NCI-H345 treated with DMSO at 0.1 percent for 48 hours (cell line): ENCODE data around the gene ZNF595.
"Not testable (repeated sequence)": the region's sequence is repeated elsewhere in the genome, so short reads cannot be mapped to it uniquely, and the experiment has no call there.

ENCODE experiments used
- DNase-seq: peaks from one replicate; lab custom pipeline; 2025; ENCODE audit not compliant: unreplicated experiment; lab: John Stamatoyannopoulos, UW

The ZNF595 gene

DNA sequence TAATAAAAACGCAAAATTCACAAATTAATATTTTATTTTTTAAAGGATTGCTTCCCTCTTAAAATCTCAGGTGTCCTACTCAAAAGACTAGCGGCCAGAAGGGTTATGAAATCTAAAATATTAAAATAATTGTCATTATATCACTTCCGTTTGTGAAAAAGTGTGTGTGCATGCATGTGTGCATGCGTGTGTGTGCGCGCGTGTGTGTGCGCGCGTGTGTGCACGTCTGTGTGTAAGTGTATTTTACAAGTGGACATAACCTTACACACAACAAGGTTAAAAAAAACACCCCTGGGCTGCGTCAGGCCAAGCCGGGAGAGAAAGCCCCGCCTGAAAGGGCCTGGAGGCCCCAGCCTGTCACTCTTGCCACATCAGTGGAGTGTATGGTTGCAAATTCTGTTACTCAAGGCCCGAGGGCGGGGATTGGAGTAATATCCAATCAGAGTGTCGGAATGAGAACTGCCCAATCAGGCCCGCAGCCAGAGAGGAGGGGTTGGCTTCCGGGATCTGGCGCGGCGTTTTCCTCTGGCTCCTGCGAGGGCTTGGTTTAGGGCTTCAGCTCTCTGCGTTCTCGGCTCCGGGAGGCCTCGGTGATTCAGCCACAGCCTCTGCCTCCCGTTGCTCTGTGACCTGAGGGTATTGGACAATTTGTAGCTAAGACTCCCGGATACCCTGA lies at the start of gene ZNF595:
TSS of gene ZNF595 (plus strand) at position 518 of the 676 bp plus-strand sequence. CDS start 168 bp downstream, outside the sequence.
- not testable (repeated sequence) for DNase-seq

DNA sequence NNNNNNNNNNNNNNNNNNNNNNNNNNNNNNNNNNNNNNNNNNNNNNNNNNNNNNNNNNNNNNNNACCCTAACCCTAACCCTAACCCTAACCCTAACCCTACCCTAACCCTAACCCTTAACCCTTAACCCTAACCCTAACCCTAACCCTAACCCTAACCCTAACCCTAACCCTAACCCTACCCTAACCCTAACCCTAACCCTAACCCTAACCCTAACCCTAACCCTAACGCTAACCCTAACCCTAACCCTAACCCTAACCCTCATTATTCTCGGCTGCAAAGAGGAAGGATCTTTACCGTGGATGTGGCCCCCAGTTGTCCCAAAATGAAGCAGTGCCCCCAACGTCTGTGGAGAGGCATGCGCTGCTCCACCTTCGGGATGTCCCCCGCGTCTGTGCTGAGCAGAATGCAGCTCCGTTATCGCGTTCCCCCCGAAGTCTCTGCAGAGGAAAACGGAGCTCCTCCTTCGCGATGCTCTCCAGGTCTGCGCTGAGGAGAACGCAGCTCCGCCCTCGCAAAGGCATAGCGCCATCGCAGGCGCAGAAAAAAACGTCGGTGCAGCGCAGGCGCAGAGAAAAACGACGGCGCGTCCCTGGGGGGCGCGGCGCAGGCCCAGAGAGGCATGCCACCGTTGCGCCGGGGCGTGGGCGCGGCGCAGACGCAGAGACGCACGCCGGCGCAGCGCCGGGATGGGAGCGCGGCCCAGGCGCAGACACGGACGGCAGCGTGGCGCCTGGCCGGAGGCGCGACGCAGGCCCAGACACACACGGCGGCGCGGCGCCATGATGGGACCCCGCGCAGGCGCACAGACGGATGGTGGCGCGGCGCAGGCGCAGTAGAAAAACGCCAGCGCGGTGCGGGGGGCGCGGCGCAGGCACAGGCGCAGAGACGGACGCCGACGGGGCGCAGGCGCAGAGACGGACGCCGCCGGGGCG lies 42.9 kb upstream of the ZNF595 start:
- DNase-seq = not testable (repeated sequence)

DNA sequence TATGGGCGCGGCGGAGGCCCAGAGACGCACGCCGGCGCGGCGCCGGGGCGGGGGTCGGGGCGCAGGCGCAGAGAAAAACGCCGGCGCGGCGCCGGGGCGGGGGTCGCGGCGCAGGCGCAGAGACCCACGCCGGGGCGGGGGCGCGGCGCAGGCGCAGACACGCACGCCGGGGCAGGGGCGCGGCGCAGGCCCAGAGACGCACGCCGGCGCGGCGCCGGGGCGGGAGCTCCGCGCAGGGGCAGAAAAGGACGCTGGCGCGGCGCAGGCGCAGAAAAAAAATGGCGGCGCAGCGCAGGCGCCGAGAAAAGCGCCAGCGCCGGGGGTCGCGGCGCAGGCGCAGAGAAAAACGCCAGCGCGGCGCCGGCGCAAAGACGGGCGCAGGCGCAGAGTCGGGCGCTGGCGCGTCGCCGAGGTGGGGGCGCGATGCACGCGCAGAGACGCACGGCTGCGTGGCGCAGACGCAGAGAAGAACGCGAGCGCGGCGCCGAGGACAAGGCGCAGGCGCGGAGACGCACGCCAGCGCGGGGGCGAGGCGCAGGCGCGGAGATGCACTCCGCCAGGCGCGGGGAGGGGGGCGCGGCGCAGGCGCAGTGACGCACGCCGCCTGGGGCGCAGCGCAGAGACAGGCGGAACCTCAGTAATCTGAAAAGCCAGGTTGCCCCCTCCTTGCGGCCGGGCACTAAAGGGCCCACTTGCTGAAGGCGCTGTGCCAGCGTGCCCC lies 41.9 kb upstream of the ZNF595 start:
- DNase-seq = not testable (repeated sequence)

DNA sequence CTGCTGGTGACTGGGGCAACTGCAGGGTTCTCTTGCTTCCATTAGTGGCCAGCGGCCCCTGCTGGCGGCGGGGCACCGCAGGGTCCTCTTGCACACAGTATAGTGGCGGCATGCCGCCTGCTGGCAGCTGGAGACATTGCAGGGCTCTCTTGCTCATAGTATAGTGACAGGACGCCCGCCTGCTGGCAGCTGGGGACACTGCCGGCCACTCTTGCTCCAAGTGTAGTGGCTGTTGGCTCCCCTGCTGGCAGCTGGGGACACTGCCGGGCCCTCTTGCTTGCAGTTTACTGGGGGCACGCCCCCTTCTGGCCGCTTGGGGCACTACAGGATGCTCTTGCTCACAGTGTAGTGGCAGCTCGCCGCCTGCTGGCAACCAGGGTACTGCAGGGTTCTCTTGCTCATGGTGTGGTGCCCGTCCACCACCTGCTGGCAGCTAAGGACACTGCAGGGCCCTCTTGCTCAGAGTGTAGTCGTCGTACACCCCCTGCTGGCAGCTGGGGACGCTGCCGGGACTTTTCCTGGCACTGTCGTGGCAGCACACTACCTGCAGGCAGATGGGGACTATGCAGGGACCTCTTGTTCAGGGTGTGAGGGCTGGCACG lies 41.2 kb upstream of the ZNF595 start:
- DNase-seq = not testable (repeated sequence)

DNA sequence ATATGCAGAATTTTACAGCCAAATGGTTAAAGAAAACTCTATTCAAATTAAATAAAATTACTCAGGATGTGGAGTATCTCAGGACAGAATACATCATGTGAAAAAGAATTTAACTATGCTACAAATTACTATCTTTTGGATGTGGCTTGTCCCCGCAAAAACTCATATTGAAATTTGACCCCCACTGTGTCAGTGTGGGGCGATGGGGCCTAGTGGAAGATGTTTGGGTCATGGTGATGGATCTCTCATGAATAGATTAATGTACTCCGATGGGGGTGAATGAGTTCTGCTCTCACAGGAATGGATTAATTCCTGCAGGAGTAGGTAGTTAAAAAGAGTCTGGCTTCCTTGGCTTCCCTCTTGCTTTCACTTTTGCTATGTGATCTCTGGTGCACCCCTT lies 35.0 kb upstream of the ZNF595 start:
- DNase-seq = not testable (repeated sequence)

DNA sequence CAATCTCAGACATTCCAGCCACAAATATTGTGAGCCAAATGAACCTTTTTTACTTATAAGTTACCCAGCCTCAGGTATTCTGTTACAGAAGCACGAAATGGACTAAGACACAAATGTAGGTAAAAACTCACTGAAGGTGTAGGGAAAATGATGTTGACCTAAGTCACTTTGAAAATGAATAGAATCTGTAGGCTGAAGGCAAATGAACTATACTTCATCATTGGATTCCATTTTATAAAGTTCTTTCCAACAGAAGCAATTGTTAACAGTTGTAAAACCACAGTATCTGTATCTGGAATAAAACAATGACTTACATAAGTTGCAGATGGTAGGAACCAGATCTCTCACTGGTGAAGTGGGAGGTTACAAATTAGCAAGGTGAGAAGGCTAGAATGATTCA lies 34.5 kb upstream of the ZNF595 start:
- not testable (repeated sequence) for DNase-seq

DNA sequence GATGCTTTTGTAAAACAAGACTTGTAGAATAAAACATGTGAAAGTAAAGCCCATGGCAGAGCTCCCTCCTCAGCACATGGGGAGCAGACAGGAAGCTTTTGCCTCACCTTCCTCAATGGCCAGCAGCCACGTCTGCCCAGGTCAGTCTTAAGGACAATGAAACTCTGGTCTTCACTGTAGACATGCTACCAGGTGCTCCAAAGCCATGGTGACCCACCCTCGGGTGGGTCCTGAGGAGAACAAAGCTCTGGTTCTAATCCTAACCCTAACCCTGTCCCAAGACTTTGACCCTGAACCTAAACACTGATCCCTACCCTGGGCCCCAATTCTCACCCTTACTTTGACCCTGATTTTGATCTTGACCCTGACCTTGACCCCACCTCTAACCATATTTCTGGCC lies 30.2 kb upstream of the ZNF595 start:
- not testable (repeated sequence) for DNase-seq

DNA sequence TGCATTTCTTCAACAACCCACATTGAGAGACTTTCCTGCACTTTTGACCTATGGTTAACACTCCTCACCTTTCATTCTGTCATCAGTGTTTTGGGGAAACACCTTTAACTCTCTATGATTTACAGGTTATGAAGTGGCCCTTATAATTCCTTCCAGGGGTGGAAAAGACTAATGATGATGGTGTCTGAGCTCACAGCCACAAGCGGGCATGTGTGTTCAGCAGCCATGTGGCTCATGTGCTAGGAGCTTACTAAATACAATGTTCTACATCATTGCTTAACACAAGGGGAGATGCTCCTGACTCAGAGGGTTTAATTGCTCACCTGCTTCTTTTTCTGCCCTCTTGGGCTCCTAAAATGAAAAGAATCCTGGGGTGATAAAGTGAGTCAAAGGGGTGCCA lies 28.8 kb upstream of the ZNF595 start:
- not testable (repeated sequence) for DNase-seq

DNA sequence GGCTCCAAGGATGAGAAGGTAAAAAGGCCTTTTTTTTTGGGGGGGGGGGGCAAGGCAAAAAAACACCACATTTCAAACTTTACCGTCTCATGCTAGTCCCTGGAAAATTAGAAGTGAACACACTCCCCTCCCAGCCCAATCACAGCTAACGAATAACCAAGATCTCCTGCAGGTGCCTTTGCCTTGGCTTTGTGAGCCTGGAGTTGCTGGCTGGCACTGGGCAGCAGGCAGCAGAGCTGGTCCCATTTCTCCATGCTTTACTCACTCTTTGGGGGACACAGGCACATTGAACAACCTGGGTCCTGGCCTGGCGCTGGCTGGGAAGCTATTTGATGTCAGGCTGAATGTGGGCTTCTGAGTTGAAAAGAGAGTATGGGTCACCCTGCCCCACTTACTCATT lies 25.6 kb upstream of the ZNF595 start:
- DNase-seq = not testable (repeated sequence)

DNA sequence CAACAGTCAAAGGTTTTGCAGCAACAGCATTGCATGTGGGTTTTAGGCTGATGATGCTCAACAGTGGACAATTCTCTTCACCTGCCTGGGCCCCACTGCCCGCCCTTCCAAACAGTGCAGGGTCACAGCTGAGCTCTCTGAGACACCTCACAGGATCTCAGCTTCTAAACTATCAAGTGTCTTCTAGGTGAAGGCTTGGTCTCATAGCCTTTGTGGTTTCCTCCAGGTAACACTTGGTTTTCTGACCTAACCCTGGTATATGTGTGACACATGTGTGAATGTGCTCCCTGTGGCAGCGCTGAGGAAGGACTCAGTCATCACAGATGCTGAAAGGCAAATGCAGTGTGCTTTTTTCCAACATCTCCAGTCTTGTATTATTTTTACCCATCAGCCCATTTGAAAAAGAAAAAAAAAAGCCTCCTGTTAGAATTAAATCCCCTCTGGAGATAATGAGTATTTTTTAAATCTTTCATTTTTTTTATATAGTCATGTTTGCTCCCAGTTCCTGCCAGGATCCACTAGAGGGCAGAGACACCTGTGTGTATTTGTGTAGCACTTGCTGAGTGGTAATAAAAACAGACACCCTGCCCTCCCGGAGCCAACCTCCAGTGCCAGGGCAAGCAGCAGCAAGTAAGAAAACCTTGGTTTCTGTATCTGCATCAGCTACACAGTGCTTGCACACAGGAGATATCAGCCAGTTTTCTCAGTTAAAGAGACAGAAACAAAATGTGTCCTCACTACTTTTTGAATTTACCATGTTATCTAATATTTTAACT lies 24.2 kb upstream of the ZNF595 start:
- not testable (repeated sequence) for DNase-seq

DNA sequence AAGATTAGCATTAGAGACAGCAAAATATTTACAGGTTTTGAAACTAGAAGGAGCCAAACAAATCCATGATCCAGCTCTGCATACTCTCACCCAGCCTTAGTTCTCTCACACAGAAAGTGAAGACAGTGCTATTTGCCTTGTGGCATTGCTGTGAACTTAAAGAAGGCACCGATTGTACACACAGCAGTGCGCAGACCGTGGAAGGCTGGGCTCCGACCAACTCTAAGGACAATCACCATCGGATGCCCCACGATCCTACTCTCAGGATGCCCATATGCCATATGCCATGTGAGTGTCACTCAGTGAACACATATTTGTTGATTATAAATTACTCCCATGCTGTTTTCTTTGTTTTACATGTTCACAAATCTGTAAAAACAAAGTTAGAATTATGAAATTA lies 19.8 kb upstream of the ZNF595 start:
- not testable (repeated sequence) for DNase-seq

DNA sequence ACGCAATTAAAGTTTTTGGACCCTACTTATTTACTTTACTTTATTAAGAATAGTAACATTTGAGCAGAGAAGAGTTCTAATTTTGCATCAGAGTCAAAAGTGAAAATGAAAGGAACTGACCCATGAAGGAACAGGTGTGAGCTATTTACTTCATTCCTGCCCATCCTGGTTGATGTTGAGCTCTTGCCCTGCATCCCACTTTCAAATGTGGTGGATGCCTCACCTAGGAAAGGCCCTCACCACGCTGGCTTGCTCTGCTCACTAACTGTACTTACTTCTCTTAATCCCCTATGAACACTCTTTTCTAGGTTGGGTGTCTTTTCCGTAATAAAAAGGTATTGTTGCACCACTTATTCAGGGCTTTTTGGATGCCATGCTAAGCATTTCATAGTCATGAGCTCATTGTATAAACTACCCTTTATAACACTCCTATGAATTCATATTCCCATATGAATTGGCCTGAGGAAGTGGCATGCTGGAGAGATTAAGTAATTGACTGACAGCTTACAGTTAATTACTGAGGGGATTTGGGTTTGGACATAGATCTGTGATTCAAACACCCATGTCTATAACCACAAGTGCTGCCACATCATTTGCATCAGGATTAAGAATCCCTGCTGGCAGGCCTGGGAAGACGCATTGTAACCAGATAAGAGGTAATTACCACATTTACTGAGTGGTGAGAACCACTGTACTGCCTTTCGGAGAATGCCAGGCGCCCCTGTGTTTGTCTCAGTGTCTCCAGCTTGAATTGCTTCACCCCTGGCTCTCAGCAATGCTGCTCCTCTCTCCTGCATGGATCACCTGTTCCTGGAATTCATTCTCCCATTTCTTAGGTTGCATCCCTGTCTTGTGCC lies 16.3 kb upstream of the ZNF595 start:
- not testable (repeated sequence) for DNase-seq

DNA sequence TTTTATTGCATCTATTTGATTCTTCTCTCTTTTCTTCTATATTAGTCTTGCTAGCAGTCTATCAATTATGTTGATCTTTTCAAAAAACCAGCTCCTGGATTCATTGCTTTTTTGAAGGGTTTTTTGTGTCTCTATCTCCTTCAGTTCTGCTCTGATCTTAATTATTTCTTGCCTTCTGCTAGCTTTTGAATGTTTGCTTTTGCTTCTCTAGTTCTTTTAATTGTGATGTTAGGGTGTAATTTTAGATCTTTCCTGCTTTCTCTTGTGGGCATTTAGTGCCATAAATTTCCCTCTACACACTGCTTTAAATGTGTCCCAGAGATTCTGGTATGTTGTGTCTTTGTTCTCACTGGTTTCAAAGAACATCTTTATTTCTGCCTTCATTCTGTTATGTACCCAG lies 14.9 kb upstream of the ZNF595 start:
- not testable (repeated sequence) for DNase-seq

DNA sequence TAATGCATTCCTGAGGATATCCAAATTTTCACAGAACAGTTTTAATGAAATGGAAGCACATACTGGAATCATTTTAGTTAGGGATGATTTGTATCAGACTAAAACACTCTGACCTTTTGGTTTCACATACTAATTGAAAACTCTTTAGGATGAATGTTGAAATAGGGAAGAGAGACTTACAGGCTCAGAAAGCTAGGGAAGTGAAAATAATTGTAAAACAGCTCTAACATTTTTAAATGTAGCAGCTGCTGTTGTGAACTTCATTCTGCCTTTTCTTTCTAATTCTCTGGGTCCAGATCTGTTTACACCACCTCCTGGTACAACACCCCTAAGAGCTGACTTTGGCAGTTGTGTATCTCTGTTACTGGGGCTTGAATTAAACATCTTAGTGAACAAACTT lies 9.7 kb upstream of the ZNF595 start:
- not testable (repeated sequence) for DNase-seq

DNA sequence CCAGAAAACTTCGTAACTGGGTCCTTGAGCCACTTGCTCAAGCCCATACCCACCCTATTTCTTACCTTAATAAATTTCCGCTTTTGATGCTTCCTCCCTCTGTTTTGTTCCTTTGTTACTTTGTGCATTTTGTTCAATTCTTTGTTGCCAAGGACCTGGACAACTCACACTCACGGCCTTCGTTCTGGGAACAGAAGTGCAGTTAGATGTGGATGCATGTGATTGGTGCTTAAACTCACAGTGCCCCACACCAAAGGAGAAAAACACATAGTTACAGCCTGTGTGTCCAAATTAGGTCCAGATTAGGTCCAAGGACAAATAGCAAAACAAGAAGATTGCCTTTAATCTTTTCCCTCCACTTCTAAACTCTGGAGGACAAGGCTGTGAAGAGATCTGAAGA lies 1.9 kb upstream of the ZNF595 start:
- DNase-seq = not testable (repeated sequence)

DNA sequence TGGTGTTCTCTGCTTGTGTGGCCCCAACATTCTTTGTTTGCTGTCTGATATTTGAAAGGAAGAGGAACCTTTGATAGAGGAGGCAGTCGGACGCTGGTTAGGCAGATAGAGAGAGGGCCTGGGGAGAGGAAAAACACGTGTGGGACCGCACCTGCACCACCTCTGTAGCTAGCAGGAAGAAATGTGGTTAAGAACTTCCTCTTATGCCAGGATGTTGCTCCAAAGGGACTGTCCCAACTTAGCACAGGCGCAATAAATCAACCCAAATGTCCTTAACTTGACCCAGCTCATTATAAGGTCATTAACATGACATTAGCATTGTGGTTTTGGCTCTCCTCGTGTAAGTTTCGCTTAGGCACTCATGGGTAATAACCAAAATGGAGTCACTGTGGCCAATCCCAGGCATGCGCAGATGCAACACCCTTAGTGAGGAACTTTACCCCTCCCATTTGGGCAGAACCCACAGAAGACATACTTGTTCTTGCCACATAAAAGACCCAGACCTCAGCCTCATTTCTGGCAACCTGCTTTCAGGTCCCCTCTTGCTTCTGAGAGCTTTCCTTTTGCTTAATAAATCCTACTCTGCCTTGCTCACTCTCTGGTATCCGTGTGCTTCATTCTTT lies 1.4 kb upstream of the ZNF595 start:
- DNase-seq = not testable (repeated sequence)

DNA sequence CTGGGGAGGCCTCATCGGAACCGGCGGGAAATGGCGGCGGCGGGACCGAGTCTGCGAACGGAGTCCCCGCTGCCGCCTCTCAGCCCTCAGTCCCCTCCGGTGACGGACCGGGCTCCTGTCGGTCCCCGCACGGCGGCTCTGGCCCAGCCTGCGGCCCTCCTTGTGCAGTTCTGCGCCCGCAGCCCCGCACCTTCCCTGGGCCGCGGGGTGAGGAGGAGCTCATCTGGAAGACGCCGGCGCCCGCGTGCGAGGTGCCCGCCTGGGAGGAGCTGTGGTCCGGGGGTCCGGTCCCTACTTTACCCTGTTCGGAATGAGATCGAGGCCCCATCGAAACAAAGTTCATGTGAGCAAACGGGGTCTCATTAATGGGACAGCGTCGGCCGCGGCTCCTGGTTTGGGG lies 400 bp downstream of the ZNF595 start:
- DNase-seq = not testable (repeated sequence)

DNA sequence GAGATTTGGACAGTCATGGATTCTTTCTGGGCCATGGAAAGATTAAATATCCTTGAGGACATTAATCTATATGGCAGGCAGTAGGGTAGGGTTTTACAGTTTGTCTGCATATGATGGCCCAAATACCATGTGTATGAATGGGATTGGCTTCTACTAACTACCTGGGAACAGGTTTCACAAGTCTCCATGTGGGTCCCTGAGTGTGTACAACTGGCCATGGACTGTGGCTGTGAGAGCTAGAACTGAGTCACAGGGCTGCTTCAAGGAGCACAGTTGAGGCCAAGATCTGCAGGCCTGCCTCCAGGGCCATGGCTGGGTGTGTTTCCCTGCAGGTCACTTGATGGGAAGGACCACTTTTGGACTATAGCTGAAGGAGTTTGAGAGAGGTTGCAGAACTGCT lies 11.6 kb downstream of the ZNF595 start:
- not testable (repeated sequence) for DNase-seq

DNA sequence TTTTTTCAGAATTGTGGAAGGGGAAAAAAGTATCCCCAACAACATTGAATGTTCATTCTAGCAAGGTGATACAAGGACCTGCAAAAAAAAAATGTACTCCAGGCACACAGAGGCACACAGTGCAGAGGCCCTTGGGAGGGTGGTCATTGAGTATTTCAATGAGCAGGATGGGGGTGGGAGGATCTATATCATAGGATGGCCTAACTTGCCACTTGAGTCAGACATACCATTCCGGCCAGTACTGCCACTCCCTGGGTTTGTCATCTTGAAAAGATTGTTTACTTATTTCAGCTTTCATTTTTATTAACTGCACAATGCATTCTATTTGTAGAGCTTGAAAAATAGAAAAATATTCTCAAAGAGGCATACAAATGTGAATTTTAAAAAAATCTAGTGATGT lies 18.7 kb downstream of the ZNF595 start:
- no peak for DNase-seq
